PC-9 (cell line): Measurements from ENCODE around the gene WDR33. TPM values are rescaled to one million over a fixed set of nuclear protein-coding genes. Genes with fewer than 3 reads are reported as not detected.

Experiments used
- BruUV-seq: library from RNA; stranded (reverse); fragments of 400-500 nt; replicated peaks from 2 replicates; lab custom pipeline; 2021; lab: Mats Ljungman, UMichigan
- CTCF ChIA-PET: fragments of 300-600 bp; sonication (Branson Sonifier 250); formaldehyde crosslinking; loops from one replicate; lab custom pipeline; 2022; ENCODE audit warnings: antibody characterized with exemption; lab: Charles Lee
- POLR2A ChIA-PET: fragments of 300-600 bp; sonication (Branson Sonifier 250); formaldehyde crosslinking; loops from one replicate; lab custom pipeline; 2022; ENCODE audit warnings: antibody characterized with exemption; ENCODE audit not compliant: unreplicated experiment; lab: Charles Lee
- DNase-seq, 2 experiments: peaks; one replicate each; pipeline versions ENCODE4 v3.0.0 to v3.0.0-alpha.2; 2015 to 2022; ENCODE audit warnings: mixed read lengths in 1 of 2
- H2AFZ ChIP-seq: fragments of 200-600 bp; sonication (generic); 2 replicates; pipeline ENCODE4 v1.8.1; 2017; ENCODE audit warnings: antibody characterized with exemption
- H3F3A ChIP-seq: fragments of 200-600 bp; sonication (generic); 2 replicates; pipeline ENCODE4 v1.8.1; 2017; ENCODE audit warnings: antibody characterized with exemption, mild to moderate bottlenecking, low read depth; ENCODE audit not compliant: insufficient read depth
- H3K27ac ChIP-seq: fragments of 200-600 bp; sonication (generic); 2 replicates; pipeline ENCODE4 v1.6.1; 2016; ENCODE audit warnings: mixed run types
- H3K27me3 ChIP-seq: fragments of 200-600 bp; sonication (generic); 2 replicates; pipeline ENCODE4 v1.6.1; 2016; ENCODE audit warnings: low read depth, mixed run types; ENCODE audit not compliant: insufficient read depth
- H3K36me3 ChIP-seq: fragments of 200-600 bp; sonication (generic); 2 replicates; pipeline ENCODE4 v1.6.1; 2016; ENCODE audit warnings: low read depth, mixed run types
- H3K4me1 ChIP-seq: fragments of 200-600 bp; sonication (generic); replicated peaks from 2 replicates; pipeline ENCODE4 v1.6.1; 2016; ENCODE audit warnings: mixed run types; ENCODE audit not compliant: insufficient read depth
- H3K4me2 ChIP-seq: fragments of 200-600 bp; sonication (generic); 2 replicates; pipeline ENCODE4 v1.6.1; 2017; ENCODE audit warnings: mixed run types
- H3K4me3 ChIP-seq: fragments of 200-600 bp; sonication (generic); 2 replicates; pipeline ENCODE4 v1.6.1; 2016; ENCODE audit warnings: mixed run types
- H3K79me2 ChIP-seq: fragments of 200-600 bp; sonication (generic); 2 replicates; pipeline ENCODE4 v1.6.1; 2017; ENCODE audit warnings: low read depth, mixed run types
- H3K9me2 ChIP-seq: fragments of 200-600 bp; sonication (generic); 2 replicates; pipeline ENCODE4 v1.8.1; 2017; ENCODE audit warnings: mild to moderate bottlenecking; ENCODE audit not compliant: insufficient read depth
- H3K9me3 ChIP-seq: fragments of 200-600 bp; sonication (generic); 2 replicates; pipeline ENCODE4 v1.8.1; 2016; ENCODE audit warnings: low read depth; ENCODE audit not compliant: insufficient read depth
- H4K20me1 ChIP-seq: fragments of 200-600 bp; sonication (generic); 2 replicates; pipeline ENCODE4 v1.8.1; 2017; ENCODE audit not compliant: insufficient read depth
- EZH2 ChIP-seq: fragments of 200-600 bp; sonication (generic); IDR thresholded peaks from 2 replicates; pipeline ENCODE4 v1.8.0; 2017; ENCODE audit warnings: antibody characterized with exemption, low read depth
- intact Hi-C: fragments of 100-400 bp; cut with micrococcal nuclease; formaldehyde crosslinking; loops from one replicate; pipeline ENCODE4 v1.10.0; 2022; ENCODE audit not compliant: unreplicated experiment
- total RNA-seq: library from RNA; stranded (reverse); gene quantifications from 2 replicates; pipeline ENCODE4 v1.2.3, GENCODE V29; 2021
- TF ChIP-seq, protein P1 (sequence below): fragments of 200-600 bp; sonication (generic); conservative IDR thresholded peaks from 2 replicates; pipeline ENCODE4 v1.6.1; 2017; ENCODE audit warnings: mixed run types, antibody characterized with exemption, mild to moderate bottlenecking, moderate library complexity

WDR33 gene
- total RNA-seq, 1 experiment from 2014 or later: 59.3 TPM

DNA sequence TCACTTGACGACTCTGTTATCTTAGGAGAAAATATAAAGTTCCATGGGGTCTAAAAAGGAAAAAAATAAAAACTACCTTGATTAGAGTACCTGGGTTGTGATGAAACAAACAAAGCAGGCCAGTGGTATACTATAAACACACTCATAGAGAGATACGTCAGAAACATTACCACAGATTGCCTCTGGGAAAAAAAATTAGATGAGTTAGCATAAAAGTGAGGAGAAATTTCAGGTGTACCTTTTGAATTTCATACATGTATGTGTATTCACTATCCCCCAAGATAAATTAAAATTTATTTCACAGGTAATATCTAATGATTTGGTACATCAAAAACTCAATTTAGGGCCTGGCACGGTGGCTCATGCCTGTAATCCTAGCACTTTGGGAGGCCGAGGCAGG is 18.2 kb downstream of the WDR33 start:
- Histone ChIP-seq H4K20me1 (peaks cover 76% of the 10 kb centered on the region), H3K79me2 (peaks cover 80% of the 10 kb centered on the region), H3K9me3 (0 out of 2 replicates have a peak, but pooled peaks cover 4% of the 10 kb centered on the region), H3K4me1 (no peaks in the 10 kb centered on the region), H3K4me2 (no peak overlapping the region), H3K27me3 (no peaks in the 10 kb centered on the region), H3K4me3 (no peak overlapping the region), H3F3A (peaks cover 23% of the 10 kb centered on the region), H3K36me3 (peaks cover 5% of the 10 kb centered on the region; the same call in 1 of the 2 replicates), H3K27ac (peak overlapping the region; percentile 16; the same call in 1 of the 2 replicates), H2AFZ (no peak overlapping the region), H3K9me2 (no peaks in the 10 kb centered on the region)
- ChIA-PET CTCF (no interaction called here), POLR2A (no interaction called here)
- DNase-seq: no peak
- BruUV-seq: no TSS peak
- TF ChIP-seq EZH2: no peak
- TF ChIP-seq, protein P1, sequence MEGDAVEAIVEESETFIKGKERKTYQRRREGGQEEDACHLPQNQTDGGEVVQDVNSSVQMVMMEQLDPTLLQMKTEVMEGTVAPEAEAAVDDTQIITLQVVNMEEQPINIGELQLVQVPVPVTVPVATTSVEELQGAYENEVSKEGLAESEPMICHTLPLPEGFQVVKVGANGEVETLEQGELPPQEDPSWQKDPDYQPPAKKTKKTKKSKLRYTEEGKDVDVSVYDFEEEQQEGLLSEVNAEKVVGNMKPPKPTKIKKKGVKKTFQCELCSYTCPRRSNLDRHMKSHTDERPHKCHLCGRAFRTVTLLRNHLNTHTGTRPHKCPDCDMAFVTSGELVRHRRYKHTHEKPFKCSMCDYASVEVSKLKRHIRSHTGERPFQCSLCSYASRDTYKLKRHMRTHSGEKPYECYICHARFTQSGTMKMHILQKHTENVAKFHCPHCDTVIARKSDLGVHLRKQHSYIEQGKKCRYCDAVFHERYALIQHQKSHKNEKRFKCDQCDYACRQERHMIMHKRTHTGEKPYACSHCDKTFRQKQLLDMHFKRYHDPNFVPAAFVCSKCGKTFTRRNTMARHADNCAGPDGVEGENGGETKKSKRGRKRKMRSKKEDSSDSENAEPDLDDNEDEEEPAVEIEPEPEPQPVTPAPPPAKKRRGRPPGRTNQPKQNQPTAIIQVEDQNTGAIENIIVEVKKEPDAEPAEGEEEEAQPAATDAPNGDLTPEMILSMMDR: no peak
- intact Hi-C loops: no loop called here

DNA sequence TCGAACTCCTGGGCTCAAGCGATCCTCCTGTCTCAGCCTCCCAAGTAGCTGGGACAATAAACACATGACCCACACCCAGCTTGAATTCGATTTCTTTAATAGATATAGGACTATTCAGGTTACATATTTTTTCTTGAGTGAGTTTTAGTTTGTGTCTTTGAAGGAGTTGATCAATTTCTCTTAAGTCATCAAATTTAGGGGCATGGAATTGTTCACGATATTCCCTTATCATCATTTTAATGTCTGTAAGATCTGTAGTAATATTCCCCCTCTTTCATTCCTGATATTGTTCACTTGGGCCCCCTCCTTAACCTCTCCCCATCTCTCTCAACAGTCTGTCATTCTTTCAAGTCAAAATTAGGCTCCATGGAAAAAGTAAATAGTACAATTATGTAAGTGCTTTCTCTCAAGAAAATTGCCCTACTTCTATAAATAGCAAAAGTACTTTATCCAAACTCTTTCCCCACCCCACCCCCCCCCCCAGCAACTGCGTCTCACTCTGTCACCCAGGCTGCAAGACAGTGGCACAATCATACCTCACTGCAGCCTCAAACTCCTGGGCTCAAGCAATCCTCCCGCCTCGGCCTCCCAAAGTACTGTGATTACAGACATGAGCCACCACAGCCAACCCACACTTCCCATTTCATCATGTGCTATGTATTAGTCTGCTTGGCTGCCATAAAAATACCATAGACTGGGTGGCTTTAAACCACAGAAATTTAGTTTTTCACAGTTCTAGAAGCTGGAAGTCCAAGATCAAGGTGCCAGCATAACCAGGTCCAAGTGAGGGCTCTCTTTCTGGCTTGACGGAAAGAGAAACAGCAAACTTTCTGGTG is 20.1 kb downstream of the WDR33 start:
- intact Hi-C loops: no loop called here
- peaks cover 10% of the 10 kb centered on the region; the same call in 1 of the 2 replicates for H3K36me3 ChIP-seq
- H3K4me1 ChIP-seq: no peaks in the 10 kb centered on the region
- CTCF ChIA-PET: interaction anchor here (0.6 kb wide), 1 partner anchor 166 kb away, joined by 4 read pairs; no protein-coding TSS in a partner anchor
- no peak overlapping the region for H3K4me3 ChIP-seq
- H3K27me3 ChIP-seq: no peaks in the 10 kb centered on the region
- no peaks in the 10 kb centered on the region for H3K9me2 ChIP-seq
- H3K79me2 ChIP-seq: peaks cover 68% of the 10 kb centered on the region
- POLR2A ChIA-PET: no interaction called here
- no peak overlapping the region for H3K27ac ChIP-seq
- no peak overlapping the region for H2AFZ ChIP-seq
- H3F3A ChIP-seq: peaks cover 26% of the 10 kb centered on the region
- no peak for DNase-seq
- H3K4me2 ChIP-seq: no peak overlapping the region
- peaks cover 63% of the 10 kb centered on the region for H4K20me1 ChIP-seq
- BruUV-seq: no TSS peak
- 0 out of 2 replicates have a peak, but pooled peaks cover 4% of the 10 kb centered on the region for H3K9me3 ChIP-seq
- TF ChIP-seq EZH2: no peak
- TF ChIP-seq, protein P1: no peak

DNA sequence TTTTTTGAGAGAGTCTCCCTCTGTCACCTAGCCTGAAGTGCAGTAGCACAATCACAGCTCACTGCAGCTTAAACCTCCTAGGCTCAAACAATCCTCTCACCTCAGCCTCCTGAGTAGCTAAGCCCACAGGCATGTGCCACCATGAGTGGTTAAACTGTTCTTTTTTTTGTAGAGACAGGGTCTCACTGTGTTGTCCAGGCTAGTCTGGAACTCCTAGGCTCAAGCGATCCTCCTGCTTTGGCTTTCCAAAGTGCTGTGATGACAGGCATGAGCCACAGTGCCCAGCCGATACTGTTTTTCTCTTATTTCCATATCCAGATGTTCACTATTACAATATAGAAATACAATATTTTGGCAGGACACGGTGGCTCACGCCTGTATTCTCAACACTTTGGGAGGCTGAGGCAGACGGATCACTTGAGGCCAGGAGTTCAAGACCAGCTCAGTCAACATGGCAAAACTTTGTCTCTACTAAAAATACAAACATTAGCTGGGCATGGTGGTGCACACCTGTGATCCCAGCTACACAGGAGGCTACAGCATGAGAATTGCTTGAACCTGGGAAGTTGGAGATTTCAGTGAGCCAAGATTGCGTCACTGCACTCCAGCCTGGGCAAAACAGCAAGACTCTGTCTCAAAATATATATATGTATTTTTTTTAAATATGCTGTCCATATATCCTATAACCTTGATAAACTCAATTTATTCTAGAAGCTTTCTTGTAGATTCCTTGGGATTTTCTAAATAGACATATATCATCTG is 24.7 kb downstream of the WDR33 start:
- Histone ChIP-seq H3K79me2 (peaks cover 64% of the 10 kb centered on the region), H4K20me1 (peaks cover 53% of the 10 kb centered on the region), H3K9me3 (0 out of 2 replicates have a peak, but pooled peaks cover 4% of the 10 kb centered on the region), H3K4me1 (no peaks in the 10 kb centered on the region), H3K36me3 (peaks cover 5% of the 10 kb centered on the region; the same call in 1 of the 2 replicates), H3F3A (peaks cover 27% of the 10 kb centered on the region), H3K9me2 (no peaks in the 10 kb centered on the region), H3K4me2 (no peak overlapping the region), H3K27ac (no peak overlapping the region), H3K4me3 (no peak overlapping the region), H3K27me3 (no peaks in the 10 kb centered on the region), H2AFZ (no peak overlapping the region)
- no peak for DNase-seq
- BruUV-seq: no TSS peak
- ChIA-PET CTCF (no interaction called here), POLR2A (no interaction called here)
- intact Hi-C loops: no loop called here
- TF ChIP-seq EZH2: no peak
- TF ChIP-seq, protein P1: no peak
